Activated naive CD4-positive, alpha-beta T cell treated with anti-CD3 and anti-CD28 coated beads for 36 hours (primary cell): ENCODE data around the gene ADAMTS14. TPM values are rescaled to one million over a fixed set of nuclear protein-coding genes. Genes with fewer than 3 reads are reported as not detected.
A peak's percentile ranks its signal among the peaks of the same experiment; 100 is the strongest.

Source experiments
- CTCF ChIA-PET: fragments of 350-600 bp; sonication (Branson Sonifier 250); formaldehyde crosslinking; loops from one replicate; lab custom pipeline; 2021; ENCODE audit warnings: antibody characterized with exemption; lab: Charles Lee
- DNase-seq: peaks from one replicate; pipeline ENCODE4 v3.0.0-alpha.2; 2020
- H3K27ac Mint-ChIP-seq: one replicate; pipeline ENCODE4 v1.8.0; 2021; ENCODE audit warnings: mild to moderate bottlenecking, mixed read lengths
- H3K27me3 Mint-ChIP-seq: one replicate; pipeline ENCODE4 v1.8.0; 2021; ENCODE audit warnings: low read depth, mixed read lengths
- H3K36me3 Mint-ChIP-seq: one replicate; pipeline ENCODE4 v1.8.0; 2021; ENCODE audit warnings: low read depth, mixed read lengths
- H3K4me1 Mint-ChIP-seq: one replicate; pipeline ENCODE4 v1.8.0; 2021; ENCODE audit warnings: low read depth, mixed read lengths
- H3K4me3 Mint-ChIP-seq: one replicate; pipeline ENCODE4 v1.8.0; 2021; ENCODE audit warnings: mild to moderate bottlenecking, moderate library complexity, mixed read lengths
- H3K9me3 Mint-ChIP-seq: one replicate; pipeline ENCODE4 v1.8.0; 2021; ENCODE audit warnings: mixed read lengths
- intact Hi-C: fragments of 100-400 bp; cut with micrococcal nuclease; formaldehyde crosslinking; loops from one replicate; pipeline ENCODE4 v1.15.1; 2023
- total RNA-seq, 2 experiments: library from RNA; stranded (reverse); gene quantifications; one replicate each; pipeline ENCODE4 v1.2.3, GENCODE V29; 2021

The ADAMTS14 gene
- total RNA-seq, 2 experiments from 2014 or later: not detected

DNA sequence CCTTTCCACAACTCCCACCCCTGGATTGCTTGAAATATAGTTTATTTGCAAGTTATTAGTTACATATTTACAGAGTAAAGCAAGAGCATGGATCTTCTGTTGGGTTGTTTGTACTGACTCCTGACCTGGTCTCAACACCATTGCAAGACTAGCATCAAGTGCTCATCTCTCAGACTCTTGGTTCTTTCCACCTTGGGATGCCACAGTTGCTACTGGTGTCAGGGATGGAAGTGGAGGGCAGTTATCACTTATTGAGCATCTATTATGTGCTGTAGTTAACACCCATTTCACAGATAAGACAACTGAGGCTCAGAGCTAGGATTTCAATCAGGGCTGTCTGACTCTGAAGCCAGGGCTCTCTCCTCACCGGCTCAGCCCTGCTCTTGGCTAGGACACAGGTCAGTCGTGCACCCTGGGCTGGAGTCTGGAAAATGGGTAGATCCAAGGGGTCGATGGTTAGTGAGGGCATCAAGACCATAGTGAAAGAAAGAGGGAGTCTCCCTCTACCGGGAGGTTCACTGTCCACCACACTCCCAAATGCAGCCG is 614 bp upstream of the ADAMTS14 start:
- no peak overlapping the region for H3K27ac Mint-ChIP-seq
- H3K4me1 Mint-ChIP-seq: peaks cover 5% of the 10 kb centered on the region
- peaks cover 29% of the 10 kb centered on the region for H3K27me3 Mint-ChIP-seq
- peaks cover 2% of the 10 kb centered on the region for H3K9me3 Mint-ChIP-seq
- intact Hi-C loops: no loop called here
- no peak for DNase-seq
- no peaks in the 10 kb centered on the region for H3K36me3 Mint-ChIP-seq
- no peak overlapping the region for H3K4me3 Mint-ChIP-seq
- CTCF ChIA-PET: no interaction called here

GRCh38 chr10:70673043-70673928 is 980 bp downstream of the ADAMTS14 start:
- Mint-ChIP-seq H3K27ac (no peak overlapping the region), H3K9me3 (no peaks in the 10 kb centered on the region), H3K27me3 (peaks cover 29% of the 10 kb centered on the region), H3K4me3 (peak overlapping the region; percentile 14), H3K36me3 (no peaks in the 10 kb centered on the region), H3K4me1 (peaks cover 5% of the 10 kb centered on the region)
- CTCF ChIA-PET: interaction anchor here (2.1 kb wide), 1 partner anchor 114 kb away, joined by 7 read pairs; no protein-coding TSS in a partner anchor
- DNase-seq: no peak
- intact Hi-C loops: no loop called here

DNA sequence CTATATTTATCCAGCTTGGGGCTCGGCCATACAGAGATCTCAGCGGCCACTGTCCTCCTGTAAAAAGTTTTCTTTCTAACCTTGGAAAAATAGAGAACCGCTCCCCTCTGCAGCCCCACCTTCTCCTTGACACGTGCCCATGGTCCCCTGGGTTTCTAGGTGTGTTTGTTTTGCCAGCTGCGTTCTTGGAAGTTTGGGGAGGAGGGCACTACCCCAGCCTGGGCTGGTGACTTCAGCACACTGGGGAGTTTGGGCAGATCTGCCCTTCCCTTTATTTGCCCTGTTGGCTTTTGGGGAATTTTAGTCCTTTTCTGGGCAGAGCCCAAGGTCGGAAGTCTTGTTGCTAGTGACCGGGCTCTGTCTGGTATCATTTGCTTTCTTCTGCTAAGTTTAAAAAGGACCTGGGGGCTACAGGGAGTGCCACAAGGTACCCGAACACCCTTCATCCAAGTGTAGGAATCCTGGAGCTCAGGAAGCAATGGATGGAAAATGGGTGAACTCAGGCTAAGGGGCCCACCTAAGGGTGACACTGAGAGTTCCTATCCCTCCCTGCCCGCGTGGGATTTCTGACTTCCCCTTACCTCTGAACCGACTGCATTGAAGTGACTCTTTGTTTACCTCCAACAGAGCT is 1.7 kb downstream of the ADAMTS14 start:
- Mint-ChIP-seq H3K9me3 (no peaks in the 10 kb centered on the region), H3K27me3 (peaks cover 29% of the 10 kb centered on the region), H3K4me1 (peaks cover 5% of the 10 kb centered on the region), H3K27ac (no peak overlapping the region), H3K36me3 (no peaks in the 10 kb centered on the region), H3K4me3 (no peak overlapping the region)
- no peak for DNase-seq
- CTCF ChIA-PET: interaction anchor here (2.1 kb wide), 1 partner anchor 115 kb away, joined by 7 read pairs; no protein-coding TSS in a partner anchor
- intact Hi-C loops: no loop called here

GRCh38 chr10:70674560-70675495 is 2.5 kb downstream of the ADAMTS14 start:
- peaks cover 29% of the 10 kb centered on the region for H3K27me3 Mint-ChIP-seq
- intact Hi-C loops: no loop called here
- no peaks in the 10 kb centered on the region for H3K36me3 Mint-ChIP-seq
- H3K4me3 Mint-ChIP-seq: no peak overlapping the region
- DNase-seq: no peak
- CTCF ChIA-PET: interaction anchor here (2.1 kb wide), 1 partner anchor 116 kb away, joined by 7 read pairs; no protein-coding TSS in a partner anchor
- no peaks in the 10 kb centered on the region for H3K9me3 Mint-ChIP-seq
- peaks cover 5% of the 10 kb centered on the region for H3K4me1 Mint-ChIP-seq
- H3K27ac Mint-ChIP-seq: no peak overlapping the region

- intact Hi-C loops: no loop called here
- Mint-ChIP-seq H3K9me3 (no peaks in the 10 kb centered on the region), H3K4me1 (peaks cover 5% of the 10 kb centered on the region), H3K36me3 (no peaks in the 10 kb centered on the region), H3K27me3 (peaks cover 29% of the 10 kb centered on the region), H3K27ac (no peak overlapping the region), H3K4me3 (no peak overlapping the region)
- no peak for DNase-seq
- CTCF ChIA-PET: interaction anchor here (2.1 kb wide), 1 partner anchor 117 kb away, joined by 7 read pairs; no protein-coding TSS in a partner anchor
Observed at GRCh38 chr10:70675496-70676161, 3.3 kb downstream of the ADAMTS14 start.

- peaks cover 27% of the 10 kb centered on the region for H3K27me3 Mint-ChIP-seq
- no peak for DNase-seq
- H3K36me3 Mint-ChIP-seq: no peaks in the 10 kb centered on the region
- intact Hi-C loops: no loop called here
- H3K27ac Mint-ChIP-seq: no peak overlapping the region
- H3K9me3 Mint-ChIP-seq: no peaks in the 10 kb centered on the region
- CTCF ChIA-PET: interaction anchor here (0.5 kb wide), 1 partner anchor 91 kb away, joined by 4 read pairs; no protein-coding TSS in a partner anchor
- H3K4me3 Mint-ChIP-seq: no peak overlapping the region
- H3K4me1 Mint-ChIP-seq: peaks cover 5% of the 10 kb centered on the region
Observed at GRCh38 chr10:70676511-70676910, 4.2 kb downstream of the ADAMTS14 start.

DNA sequence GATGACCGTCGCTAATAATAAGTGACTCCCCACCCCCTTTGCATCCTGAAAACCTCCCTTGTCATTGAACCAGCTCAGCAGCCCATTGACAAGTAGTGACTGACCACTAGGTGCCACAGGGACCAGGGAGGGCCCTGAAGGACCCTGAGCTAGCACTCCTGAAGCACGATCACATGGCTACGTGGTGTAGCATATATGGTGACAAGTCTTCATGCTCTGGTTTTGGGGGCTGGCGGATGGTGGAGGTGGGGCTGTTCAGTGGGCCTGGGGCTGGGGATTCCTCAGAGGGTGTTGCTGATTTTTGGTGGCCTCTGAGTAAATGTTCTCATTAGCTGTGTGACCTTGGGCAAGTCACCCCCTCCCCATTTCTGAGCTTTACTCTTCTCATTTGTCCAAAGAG is 4.7 kb downstream of the ADAMTS14 start:
- Mint-ChIP-seq H3K27me3 (peaks cover 22% of the 10 kb centered on the region), H3K9me3 (no peaks in the 10 kb centered on the region), H3K36me3 (no peaks in the 10 kb centered on the region), H3K4me3 (no peak overlapping the region), H3K27ac (no peak overlapping the region), H3K4me1 (peaks cover 5% of the 10 kb centered on the region)
- CTCF ChIA-PET: no interaction called here
- intact Hi-C loops: no loop called here
- no peak for DNase-seq

DNA sequence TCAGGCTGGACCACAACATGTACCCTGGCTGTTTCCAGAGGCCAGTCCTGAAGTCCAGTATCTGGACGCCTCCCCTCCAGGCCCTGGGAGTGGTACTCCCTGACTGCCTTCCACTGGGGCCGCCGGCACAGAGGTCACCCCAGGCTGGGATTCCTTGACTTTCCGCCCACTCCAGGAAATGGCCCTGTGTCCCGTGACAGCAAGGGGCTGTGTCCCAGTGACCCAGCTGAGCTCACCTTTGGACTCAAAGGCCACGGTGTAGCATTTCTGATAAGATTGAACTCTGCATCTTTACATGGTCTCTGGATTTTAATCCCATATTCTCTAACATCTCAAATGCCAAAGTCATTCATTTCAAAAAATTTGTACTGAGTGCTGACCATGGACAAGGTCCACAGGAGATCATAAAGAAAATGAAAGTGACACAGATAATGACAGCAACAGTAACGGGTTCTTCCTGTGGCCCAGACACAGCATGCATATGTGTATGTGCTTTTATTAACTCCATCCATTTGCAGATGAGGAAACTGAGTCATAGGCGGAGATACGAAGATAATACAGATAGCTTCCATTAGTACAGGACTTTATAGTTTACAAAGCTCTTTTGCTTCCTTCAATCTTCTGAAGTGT is 5.4 kb downstream of the ADAMTS14 start:
- Mint-ChIP-seq H3K4me3 (no peak overlapping the region), H3K27me3 (peaks cover 22% of the 10 kb centered on the region), H3K9me3 (no peaks in the 10 kb centered on the region), H3K36me3 (no peaks in the 10 kb centered on the region), H3K27ac (no peak overlapping the region), H3K4me1 (peaks cover 5% of the 10 kb centered on the region)
- intact Hi-C loops: no loop called here
- CTCF ChIA-PET: interaction anchor here (0.6 kb wide), 1 partner anchor 15 kb away, joined by 3 read pairs; no protein-coding TSS in a partner anchor
- no peak for DNase-seq

DNA sequence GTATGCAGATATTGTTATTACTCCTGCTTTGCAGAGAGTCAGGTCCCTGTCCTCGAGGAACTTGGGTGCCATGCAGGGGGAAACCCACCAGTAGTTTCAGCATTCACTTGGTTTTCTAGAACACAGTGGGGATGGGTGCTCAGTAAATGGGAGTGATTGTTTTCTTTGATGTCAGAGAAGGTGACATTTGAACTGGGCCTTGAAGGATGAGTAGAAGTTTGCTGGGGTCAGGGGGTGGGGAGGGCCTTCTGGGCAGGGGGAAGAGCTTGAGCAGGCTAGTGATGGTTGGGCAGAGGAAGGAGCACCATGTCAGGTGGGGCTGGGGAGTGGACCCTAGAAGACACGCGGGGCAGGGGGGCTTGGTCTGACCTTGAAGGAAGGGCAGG is 5.9 kb downstream of the ADAMTS14 start:
- Mint-ChIP-seq H3K27ac (no peak overlapping the region), H3K9me3 (no peaks in the 10 kb centered on the region), H3K4me1 (peaks cover under 1% of the 10 kb centered on the region), H3K4me3 (no peak overlapping the region), H3K27me3 (peaks cover 17% of the 10 kb centered on the region), H3K36me3 (no peaks in the 10 kb centered on the region)
- intact Hi-C loops: no loop called here
- DNase-seq: no peak
- CTCF ChIA-PET: no interaction called here

GRCh38 chr10:70678757-70679489 is 6.6 kb downstream of the ADAMTS14 start:
- no peak for DNase-seq

More at GRCh38 chr10:70678757-70679489, 6.6 kb downstream of the ADAMTS14 start:
- H3K27ac Mint-ChIP-seq: no peak overlapping the region
- no peaks in the 10 kb centered on the region for H3K9me3 Mint-ChIP-seq
- no peaks in the 10 kb centered on the region for H3K4me1 Mint-ChIP-seq
- no peak overlapping the region for H3K4me3 Mint-ChIP-seq
- CTCF ChIA-PET: no interaction called here
- intact Hi-C loops: no loop called here
- no peaks in the 10 kb centered on the region for H3K36me3 Mint-ChIP-seq
- H3K27me3 Mint-ChIP-seq: peaks cover 10% of the 10 kb centered on the region
